Activated CD8-positive, alpha-beta memory T cell treated with anti-CD3 and anti-CD28 coated beads, Interleukin-2, amount 50 U/mL, for 24 hours (primary cell): ENCODE data around the gene CSAD.

ENCODE experiments used
- DNase-seq: peaks from one replicate; pipeline ENCODE4 v3.0.0-alpha.2; 2020; ENCODE audit errors: extremely low read depth

Gene CSAD

GRCh38 chr12:53180220-53180930, at the start of gene CSAD, which contains the start of gene ZNF740:
CSAD (minus strand) TSS chr12:53180925; CDS start chr12:53173470, 7,455 bp downstream.
ZNF740 (plus strand) TSS chr12:53180722; CDS start chr12:53181984, 1,262 bp downstream.
- DNase-seq: peak; percentile 95

GRCh38 chr12:53230108-53230845, 49.6 kb upstream of the CSAD start:
- DNase-seq: no peak

GRCh38 chr12:53229454-53229853, 48.7 kb upstream of the CSAD start:
- no peak for DNase-seq

DNA sequence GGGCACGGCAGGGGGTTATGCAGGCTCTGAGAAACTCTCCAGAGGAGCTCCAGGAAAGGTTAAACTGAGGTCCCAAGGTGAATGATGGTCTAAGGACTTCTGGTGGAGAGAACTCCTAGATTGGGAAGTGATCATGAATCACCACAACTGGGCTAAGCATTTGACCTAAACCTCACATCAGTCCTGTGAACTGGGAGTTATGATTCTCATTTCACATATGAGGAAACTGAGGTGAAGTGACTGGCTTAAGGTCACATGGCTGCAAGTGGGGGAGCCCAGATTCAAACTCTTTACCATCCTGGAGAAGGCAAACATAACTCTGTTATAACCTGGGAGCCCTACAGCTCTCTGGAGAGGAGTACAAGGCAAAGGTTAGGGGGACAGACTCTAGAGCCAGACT, 47.1 kb upstream of the CSAD start:
- DNase-seq: no peak

GRCh38 chr12:53227341-53227740, 46.6 kb upstream of the CSAD start:
- DNase-seq: no peak

- DNase-seq: no peak
Measured at GRCh38 chr12:53226815-53227214, 46.1 kb upstream of the CSAD start.

GRCh38 chr12:53225635-53226424, 45.1 kb upstream of the CSAD start:
- DNase-seq: no peak

DNA sequence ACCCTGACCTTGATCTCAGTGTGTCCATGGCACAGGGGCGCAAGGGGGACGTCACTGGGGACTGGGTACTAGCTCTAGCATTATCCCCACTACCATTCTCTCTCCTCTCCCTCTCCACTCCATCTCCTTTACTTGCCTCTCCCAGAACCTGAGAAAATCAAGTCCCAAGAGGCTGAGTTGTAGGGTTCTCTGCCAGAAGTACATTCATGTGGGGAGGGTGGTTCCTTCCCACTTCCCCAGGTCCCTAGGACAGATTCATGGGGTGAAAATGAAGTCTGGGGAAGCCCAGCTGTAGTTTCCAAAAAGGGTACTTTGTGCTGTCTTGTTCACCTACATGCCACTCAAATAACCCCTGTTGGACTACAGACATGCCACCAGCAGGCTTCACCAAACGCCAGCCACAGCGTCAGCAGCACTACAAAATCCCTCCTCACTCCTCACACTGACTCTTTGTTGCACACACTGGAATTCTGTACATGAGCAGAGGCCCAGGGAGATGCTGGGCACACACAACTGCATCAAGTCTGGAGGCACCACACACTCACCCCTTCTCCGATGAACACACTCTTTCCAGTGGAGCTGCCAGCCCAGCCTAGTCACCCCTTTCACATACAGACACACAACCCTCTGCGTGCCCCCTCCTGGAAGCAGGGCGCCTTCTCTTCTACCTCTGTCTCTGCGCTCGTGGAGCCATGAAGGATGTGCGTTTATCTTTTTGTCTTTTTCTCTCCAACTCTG, 44.3 kb upstream of the CSAD start:
- no peak for DNase-seq

DNA sequence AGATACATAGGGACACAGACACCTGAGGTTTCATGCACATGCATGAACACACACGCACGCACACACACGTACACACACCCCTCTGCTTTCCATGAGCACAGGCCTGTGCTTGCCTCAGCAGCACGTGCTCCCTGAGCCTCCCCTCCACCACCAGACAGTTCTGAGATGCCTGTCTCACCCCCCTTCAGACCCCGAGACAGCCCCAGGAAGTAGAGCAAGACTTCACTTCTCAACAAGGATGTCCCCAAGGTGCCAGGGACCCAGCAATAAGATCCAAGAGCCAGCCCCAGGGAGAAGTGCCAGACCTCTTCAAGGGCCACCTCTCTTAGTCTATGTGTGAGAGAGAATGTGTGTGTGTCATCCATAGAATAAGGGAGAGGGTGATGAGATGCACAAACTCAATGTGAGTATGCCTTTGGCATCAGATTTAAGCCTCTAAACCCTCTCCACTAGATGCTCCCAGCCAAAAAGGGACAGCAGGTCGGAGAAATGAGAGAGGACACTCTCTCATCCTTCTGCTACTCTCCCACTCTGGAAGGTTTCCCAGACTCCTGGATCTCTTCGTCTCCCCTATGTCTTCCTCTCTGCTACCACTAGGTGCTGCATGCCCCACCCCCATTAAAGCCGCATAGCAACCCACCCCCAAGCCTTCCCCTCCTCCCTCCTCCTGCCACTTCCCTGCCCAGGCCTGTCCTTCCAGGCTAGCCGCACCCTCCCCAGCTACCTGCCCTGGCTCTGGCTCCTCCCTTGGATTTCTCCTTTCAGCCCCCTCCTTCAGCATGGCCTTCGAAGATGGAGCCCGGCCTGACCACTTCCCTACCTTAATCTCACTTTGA, 43.6 kb upstream of the CSAD start:
- no peak for DNase-seq

- DNase-seq: no peak
Measured at GRCh38 chr12:53223389-53224060, 42.8 kb upstream of the CSAD start.

- no peak for DNase-seq
Measured at GRCh38 chr12:53222806-53223261, 42.1 kb upstream of the CSAD start.

GRCh38 chr12:53222170-53222721, 41.5 kb upstream of the CSAD start:
- DNase-seq: no peak

DNA sequence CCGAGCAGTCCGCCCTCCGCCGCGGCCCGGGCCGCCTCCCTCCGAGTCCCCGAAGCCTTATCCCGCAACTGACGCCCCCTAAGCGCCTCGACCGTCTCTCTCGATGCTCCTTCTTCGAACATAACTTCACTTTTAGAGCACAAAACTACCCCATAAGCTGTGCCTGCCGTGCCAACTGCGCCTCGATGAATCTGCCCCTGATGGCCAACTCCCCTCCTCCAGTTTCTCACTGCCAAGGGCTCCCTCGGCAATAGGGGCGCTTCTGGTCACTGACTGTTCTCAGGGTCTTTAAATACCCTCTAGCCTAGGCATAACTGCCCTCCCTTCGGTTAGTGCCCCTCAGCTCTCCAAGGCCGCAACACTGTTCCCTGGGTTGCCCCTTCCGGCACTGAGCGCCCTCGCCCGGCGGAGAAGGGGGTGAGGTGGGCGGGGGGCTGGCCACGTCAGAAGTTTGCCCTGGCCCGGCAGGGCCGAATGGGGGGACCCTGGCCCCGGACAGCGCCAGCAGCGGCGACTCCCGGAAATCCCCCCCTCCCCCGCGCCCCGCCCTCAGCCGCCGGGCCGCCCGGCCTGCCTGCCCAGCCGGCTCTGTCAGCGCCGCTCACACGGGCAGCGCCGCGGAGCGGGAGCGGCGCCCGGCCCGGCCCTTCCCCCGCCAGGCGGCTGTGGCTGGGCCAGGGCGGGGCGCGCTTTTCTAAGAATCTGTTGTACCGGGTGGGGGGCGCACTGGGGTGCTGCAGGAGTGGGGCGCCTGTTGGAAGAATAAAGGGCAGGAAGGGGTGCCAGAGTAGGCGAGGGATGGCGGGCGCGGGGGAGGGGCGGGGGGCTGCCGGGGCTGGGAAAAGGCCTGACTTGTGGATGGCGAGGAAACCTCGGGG, 40.7 kb upstream of the CSAD start:
- no peak for DNase-seq

DNA sequence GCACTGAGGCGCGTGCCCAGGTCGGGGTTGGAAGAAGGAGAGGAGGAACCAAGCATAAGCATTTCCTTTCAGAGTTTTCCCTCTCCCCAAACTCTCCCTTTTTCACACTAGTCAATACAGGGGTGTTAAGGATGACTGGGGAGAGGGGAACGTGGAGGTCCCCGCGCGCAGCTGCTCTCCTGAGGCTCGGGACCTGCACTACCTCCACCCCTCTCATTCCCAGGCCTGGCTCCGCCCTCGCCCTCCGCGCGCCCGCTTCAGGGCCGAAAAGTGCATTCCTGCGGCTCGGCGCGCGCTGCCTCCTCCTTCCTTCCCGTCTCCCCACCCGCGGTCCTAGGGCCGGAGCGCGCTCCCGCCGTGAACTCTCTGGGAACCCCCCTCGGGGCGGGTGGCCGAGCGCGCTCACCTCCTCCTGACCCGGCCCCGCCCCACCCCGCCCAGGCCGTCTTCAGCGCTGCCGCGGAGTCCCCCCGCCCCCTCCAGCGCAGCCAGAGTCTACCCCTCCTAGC, 40.0 kb upstream of the CSAD start:
- no peak for DNase-seq

GRCh38 chr12:53219956-53220693, 39.4 kb upstream of the CSAD start:
- no peak for DNase-seq

- DNase-seq: no peak
Measured at GRCh38 chr12:53219292-53219955, 38.7 kb upstream of the CSAD start.

DNA sequence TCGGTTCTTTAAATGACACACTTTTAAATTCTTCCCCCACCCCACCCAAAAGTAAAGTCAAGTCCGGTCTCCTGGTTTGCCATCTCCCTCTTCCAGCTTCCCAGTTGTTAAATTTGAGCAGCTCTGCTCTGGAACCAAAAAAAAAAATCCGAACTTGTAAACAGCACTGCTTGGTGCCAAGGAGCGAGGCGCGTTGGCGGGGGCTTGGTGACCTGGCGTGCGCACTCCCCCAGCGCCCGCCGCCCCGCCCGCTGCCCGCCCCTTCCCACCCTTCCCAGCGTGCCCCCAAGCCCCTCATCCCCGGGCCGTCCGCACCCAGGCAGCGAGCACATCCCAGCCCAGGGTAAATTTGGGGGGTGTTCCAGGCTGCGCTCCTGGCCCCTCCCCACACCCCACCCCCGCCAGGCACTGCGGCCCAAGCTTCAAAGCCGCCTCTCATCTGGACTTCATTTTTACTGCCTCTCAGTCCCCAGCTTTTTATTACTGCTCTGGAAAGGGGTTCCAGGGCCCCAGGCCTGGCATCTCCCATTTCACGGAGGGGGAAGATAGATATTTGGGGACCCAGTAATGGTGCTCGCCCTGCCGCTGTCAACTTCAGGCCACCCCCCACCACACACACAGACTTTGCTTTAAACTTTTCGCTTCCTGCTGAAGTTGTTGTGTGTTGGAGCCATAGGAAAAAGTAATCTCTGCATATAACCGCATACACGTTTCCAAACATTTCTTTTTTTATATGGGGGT, 38.0 kb upstream of the CSAD start:
- DNase-seq: no peak
